GM23248 (cell line): ENCODE data around the gene SLC45A1. TPM values are rescaled to one million over a fixed set of nuclear protein-coding genes. Genes with fewer than 3 reads are reported as not detected.

ENCODE experiments used
- DNase-seq: peaks from one replicate; pipeline ENCODE4 v3.0.0-alpha.2; 2015
- H2AFZ ChIP-seq: fragments of 200-600 bp; sonication (generic); 2 replicates; pipeline ENCODE4 v1.6.1; 2016; ENCODE audit warnings: antibody characterized with exemption
- H3F3A ChIP-seq: fragments of 200-600 bp; sonication (generic); 2 replicates; pipeline ENCODE4 v1.6.1; 2016; ENCODE audit warnings: mild to moderate bottlenecking, antibody characterized with exemption, mixed run types; ENCODE audit not compliant: insufficient read depth
- H3K27ac ChIP-seq: fragments of 200-600 bp; sonication (generic); 2 replicates; pipeline ENCODE4 v1.5.1; 2016; ENCODE audit warnings: mild to moderate bottlenecking
- H3K27me3 ChIP-seq: fragments of 200-600 bp; sonication (generic); replicated peaks from 2 replicates; pipeline ENCODE4 v1.6.1; 2016; ENCODE audit warnings: mild to moderate bottlenecking; ENCODE audit not compliant: insufficient read depth
- H3K36me3 ChIP-seq: fragments of 200-600 bp; sonication (generic); 2 replicates; pipeline ENCODE4 v1.6.1; 2016; ENCODE audit warnings: low read depth, mild to moderate bottlenecking
- H3K4me1 ChIP-seq: fragments of 200-600 bp; sonication (generic); 2 replicates; pipeline ENCODE4 v1.6.1; 2016; ENCODE audit warnings: mild to moderate bottlenecking; ENCODE audit not compliant: insufficient read depth
- H3K4me2 ChIP-seq: fragments of 200-600 bp; sonication (generic); one replicate; pipeline ENCODE4 v1.6.1; 2016; ENCODE audit warnings: mild to moderate bottlenecking; ENCODE audit not compliant: unreplicated experiment
- H3K4me3 ChIP-seq: fragments of 200-600 bp; sonication (generic); 2 replicates; pipeline ENCODE4 v1.5.1; 2016; ENCODE audit warnings: mild to moderate bottlenecking
- H3K79me2 ChIP-seq: fragments of 200-600 bp; sonication (generic); 2 replicates; pipeline ENCODE4 v1.6.1; 2016; ENCODE audit warnings: mild to moderate bottlenecking; ENCODE audit not compliant: insufficient read depth
- H3K9ac ChIP-seq: fragments of 200-600 bp; sonication (generic); 2 replicates; pipeline ENCODE4 v1.6.1; 2016; ENCODE audit warnings: mild to moderate bottlenecking
- H3K9me2 ChIP-seq: fragments of 200-600 bp; sonication (generic); 2 replicates; pipeline ENCODE4 v1.6.1; 2016; ENCODE audit warnings: mixed run types, mild to moderate bottlenecking, moderate library complexity; ENCODE audit not compliant: insufficient read depth
- H3K9me3 ChIP-seq: fragments of 200-600 bp; sonication (generic); one replicate; pipeline ENCODE4 v1.6.1; 2017; ENCODE audit warnings: low read depth
- H4K20me1 ChIP-seq: fragments of 200-600 bp; sonication (generic); 2 replicates; pipeline ENCODE4 v1.6.0; 2016; ENCODE audit not compliant: insufficient read depth
- EZH2 ChIP-seq: fragments of 200-600 bp; sonication (generic); IDR thresholded peaks from 2 replicates; pipeline ENCODE4 v1.6.1; 2018; ENCODE audit warnings: antibody characterized with exemption, mild to moderate bottlenecking; ENCODE audit not compliant: insufficient read depth, poor library complexity, severe bottlenecking
- EZH2phosphoT487 ChIP-seq: fragments of 200-600 bp; sonication (generic); IDR thresholded peaks from 2 replicates; pipeline ENCODE4 v1.6.1; 2018; ENCODE audit warnings: antibody characterized with exemption, moderate library complexity, mild to moderate bottlenecking, low read depth; ENCODE audit not compliant: insufficient read depth
- WGBS, 2 experiments: methylation state at CpG; one replicate each; pipeline ENCODE4 v1.1.6; 2015 to 2017; ENCODE audit warnings: low lambda C conversion rate in 2 of 2, low coverage in 1 of 2; ENCODE audit errors: missing lambda C conversion rate in 2 of 2; 5-methylcytosine and 5-hydroxymethylcytosine counted together
- in situ Hi-C: fragments of 300-500 bp; cut with MboI; formaldehyde crosslinking; loops from 2 replicates; pipeline ENCODE4 v1.15.0; 2020
- polyA plus RNA-seq: library from polyadenylated mRNA; unstranded; fragments of >200 nt; fragmentation: Nextera tagmentation; extraction: Ambion mirVana; gene quantifications from 2 replicates; pipeline ENCODE4 v1.2.1, GENCODE V29; 2016
- total RNA-seq: library from RNA; depleted of rRNA; stranded (reverse); fragments of >200 nt; shearing (Covaris generic); gene quantifications from 2 replicates; pipeline ENCODE4 v1.2.3, GENCODE V29; 2014

Gene SLC45A1
- total and polyA plus RNA-seq, 2 experiments from 2014 or later: 0.97 to 1.9 TPM

GRCh38 chr1:8352886-8353785, 35.2 kb downstream of the SLC45A1 start:
- TF ChIP-seq EZH2phosphoT487: no peak
- TF ChIP-seq EZH2: no peak
- H3K79me2 ChIP-seq: peaks cover 9% of the 10 kb centered on the region; the same call in 1 of the 2 replicates
- no peak overlapping the region for H3K4me2 ChIP-seq
- H3K36me3 ChIP-seq: peaks cover 37% of the 10 kb centered on the region; the same call in 1 of the 2 replicates
- H3K4me3 ChIP-seq: no peak overlapping the region
- H3K9me2 ChIP-seq: no peaks in the 10 kb centered on the region
- H2AFZ ChIP-seq: no peak overlapping the region
- in situ Hi-C loops: no loop called here
- H3F3A ChIP-seq: 0 out of 2 replicates have a peak, but pooled peaks cover 5% of the 10 kb centered on the region
- H3K27me3 ChIP-seq: no peaks in the 10 kb centered on the region
- WGBS, 2 experiments: 83 to 87% methylated on average over 21 of the region's 21 CpGs
- no peaks in the 10 kb centered on the region for H4K20me1 ChIP-seq
- no peak for DNase-seq
- H3K9me3 ChIP-seq: no peaks in the 10 kb centered on the region
- no peak overlapping the region for H3K27ac ChIP-seq
- no peak overlapping the region for H3K9ac ChIP-seq
- no peaks in the 10 kb centered on the region for H3K4me1 ChIP-seq

GRCh38 chr1:8354038-8354437, 36.1 kb downstream of the SLC45A1 start:
- H3K4me3 ChIP-seq: no peak overlapping the region
- DNase-seq: no peak
- in situ Hi-C loops: no loop called here
- WGBS, 2 experiments: 80 to 82% methylated on average over 8 of the region's 8 CpGs
- no peaks in the 10 kb centered on the region for H3K9me2 ChIP-seq
- no peak overlapping the region for H3K27ac ChIP-seq
- H3F3A ChIP-seq: 0 out of 2 replicates have a peak, but pooled peaks cover 5% of the 10 kb centered on the region
- H3K4me2 ChIP-seq: no peak overlapping the region
- H4K20me1 ChIP-seq: no peaks in the 10 kb centered on the region
- H2AFZ ChIP-seq: no peak overlapping the region
- TF ChIP-seq EZH2 (no peak), EZH2phosphoT487 (no peak)
- no peaks in the 10 kb centered on the region for H3K9me3 ChIP-seq
- peaks cover 9% of the 10 kb centered on the region; the same call in 1 of the 2 replicates for H3K79me2 ChIP-seq
- H3K36me3 ChIP-seq: peaks cover 37% of the 10 kb centered on the region; the same call in 1 of the 2 replicates
- no peaks in the 10 kb centered on the region for H3K27me3 ChIP-seq
- no peak overlapping the region for H3K9ac ChIP-seq
- no peaks in the 10 kb centered on the region for H3K4me1 ChIP-seq

DNA sequence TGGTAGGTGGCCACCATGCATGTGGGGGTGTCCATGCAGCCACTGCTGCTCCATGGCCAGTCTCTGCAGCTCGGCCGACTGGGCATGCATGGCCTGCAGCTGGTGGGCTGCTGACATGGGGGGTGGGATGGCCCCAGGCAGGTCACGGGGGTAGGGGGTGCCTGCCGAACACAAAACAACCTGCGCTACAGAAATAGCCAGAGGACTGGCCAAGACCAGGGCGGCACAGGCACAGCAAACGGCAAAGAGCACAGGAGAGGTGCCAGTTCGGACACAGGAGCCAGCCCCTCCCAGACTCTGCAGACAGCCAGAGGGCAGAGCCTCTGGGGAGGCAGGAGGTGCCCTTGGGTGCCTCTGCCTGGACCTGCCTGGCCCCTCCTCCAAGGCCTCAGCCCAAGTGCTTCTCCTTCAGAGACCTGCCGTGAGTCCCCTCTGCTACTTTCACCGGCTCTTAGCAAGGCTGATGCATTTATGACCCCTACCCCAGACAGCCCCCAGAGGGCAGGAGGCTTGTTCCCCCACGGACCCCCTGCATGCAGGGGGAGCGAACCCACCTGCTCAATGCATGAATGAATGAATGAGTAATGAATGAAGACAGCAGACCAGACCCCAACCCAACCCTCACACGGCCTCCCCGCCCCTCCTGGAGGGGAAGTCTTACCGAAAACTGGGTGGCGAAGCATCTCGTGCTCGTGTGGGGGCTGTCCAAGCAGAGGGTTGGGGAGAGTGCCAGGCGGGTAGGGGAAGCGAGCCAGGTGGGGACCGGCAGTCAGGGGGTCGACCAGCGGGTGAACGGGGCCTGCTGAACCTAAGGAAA, 37.7 kb downstream of the SLC45A1 start:
- Histone ChIP-seq H3K79me2 (peaks cover 9% of the 10 kb centered on the region; the same call in 1 of the 2 replicates), H3K4me3 (no peak overlapping the region), H3K9me2 (no peaks in the 10 kb centered on the region), H3K4me2 (no peak overlapping the region), H4K20me1 (no peaks in the 10 kb centered on the region), H3K9ac (no peak overlapping the region), H2AFZ (no peak overlapping the region), H3K27me3 (no peaks in the 10 kb centered on the region), H3K9me3 (no peaks in the 10 kb centered on the region), H3K27ac (no peak overlapping the region), H3K4me1 (no peaks in the 10 kb centered on the region), H3F3A (0 out of 2 replicates have a peak, but pooled peaks cover 5% of the 10 kb centered on the region), H3K36me3 (peaks cover 37% of the 10 kb centered on the region; the same call in 1 of the 2 replicates)
- WGBS, 2 experiments: 88% methylated on average over 20 to 24 of the region's 24 CpGs
- in situ Hi-C loops: no loop called here
- no peak for DNase-seq
- TF ChIP-seq EZH2phosphoT487 (no peak), EZH2 (no peak)
